Small intestine (tissue), 7 donors: Measurements from ENCODE around the gene BCAS3. TPM values are rescaled to one million over a fixed set of nuclear protein-coding genes. Genes with fewer than 3 reads are reported as not detected.

Experiments used
- DNase-seq, 2 donors: peaks; one replicate each; pipeline versions ENCODE4 v3.0.0 to v3.0.0-alpha.2; 2013
- FAIRE-seq: peaks from 2 replicates; lab custom pipeline; 2012; peaks lifted over from hg19 to GRCh38; lab: Jason Lieb, UNC
- H3K27ac ChIP-seq, 3 donors: one replicate each; pipeline ENCODE4 v1.5.1; 2013; ENCODE audit warnings: low read length in 2 of 3, mild to moderate bottlenecking in 2 of 3, control low read depth in 1 of 3, inconsistent platforms in 1 of 3, low read depth in 1 of 3, moderate library complexity in 1 of 3
- H3K27me3 ChIP-seq, 3 donors: one replicate each; pipeline ENCODE4 v1.6.1; 2013; ENCODE audit warnings: low read length in 3 of 3, inconsistent platforms in 1 of 3; ENCODE audit not compliant: control insufficient read depth in 3 of 3, insufficient read depth in 3 of 3
- H3K36me3 ChIP-seq, 3 donors: one replicate each; pipeline ENCODE4 v1.6.1; 2013; ENCODE audit warnings: low read length in 3 of 3, inconsistent platforms in 1 of 3, low read depth in 1 of 3, mild to moderate bottlenecking in 1 of 3, moderate library complexity in 1 of 3; ENCODE audit not compliant: control insufficient read depth in 3 of 3, insufficient read depth in 2 of 3
- H3K4me1 ChIP-seq, 3 donors: one replicate each; pipeline ENCODE4 v1.6.1; 2013; ENCODE audit warnings: low read length in 2 of 3, inconsistent platforms in 1 of 3, low read depth in 1 of 3, mild to moderate bottlenecking in 1 of 3, moderate library complexity in 1 of 3; ENCODE audit not compliant: control insufficient read depth in 3 of 3, insufficient read depth in 2 of 3
- H3K4me3 ChIP-seq, 3 donors: one replicate each; pipeline ENCODE4 v1.5.1; 2013; ENCODE audit warnings: low read length in 3 of 3, control low read depth in 1 of 3, inconsistent platforms in 1 of 3, low read depth in 1 of 3, mild to moderate bottlenecking in 1 of 3, moderate library complexity in 1 of 3
- H3K9me3 ChIP-seq, 2 donors: one replicate each; pipeline ENCODE4 v1.6.1; 2013; ENCODE audit warnings: low read depth in 1 of 2, low read length in 1 of 2; ENCODE audit not compliant: control insufficient read depth in 2 of 2, insufficient read depth in 1 of 2
- WGBS, 3 donors: extraction: QIAGEN DNeasy Blood & Tissue Kit; methylation state at CpG; one replicate each; pipeline ENCODE4 v1.1.7; 2013; 5-methylcytosine and 5-hydroxymethylcytosine counted together
- polyA plus RNA-seq, 4 donors: library from polyadenylated mRNA; stranded (reverse) in 3 of 4; unstranded in 1 of 4; fragments of 200-250 nt in 3 of 4; fragments of 120-200 nt in 1 of 4; gene quantifications; one replicate each; pipeline versions ENCODE4 v1.2.1 to v1.2.3, GENCODE V29; 2013
- donor health status: healthy with polysubstance abuse.
- donor health status: control.
- donor health status: control.
- donor health status: Bipolar disorder and iron deficiency.
- donor health status: healthy.

Gene BCAS3
- polyA plus RNA-seq, 4 donors: 4.4 to 10.5 (median 4.8) TPM

- Histone ChIP-seq H3K4me1 (peaks cover 0 to 11% (median 4%) of the 10 kb centered on the region in 3 donors), H3K36me3 (no peaks in the 10 kb centered on the region), H3K27ac (no peak overlapping the region), H3K9me3 (no peaks in the 10 kb centered on the region), H3K4me3 (no peak overlapping the region), H3K27me3 (no peaks in the 10 kb centered on the region)
- no peak for DNase-seq
- WGBS, 3 donors: 62 to 91% (median 87%) methylated on average over 2 of the region's 2 CpGs
- FAIRE-seq: no peak
Observed at GRCh38 chr17:61066062-61066461, 388.4 kb downstream of the BCAS3 start.

DNA sequence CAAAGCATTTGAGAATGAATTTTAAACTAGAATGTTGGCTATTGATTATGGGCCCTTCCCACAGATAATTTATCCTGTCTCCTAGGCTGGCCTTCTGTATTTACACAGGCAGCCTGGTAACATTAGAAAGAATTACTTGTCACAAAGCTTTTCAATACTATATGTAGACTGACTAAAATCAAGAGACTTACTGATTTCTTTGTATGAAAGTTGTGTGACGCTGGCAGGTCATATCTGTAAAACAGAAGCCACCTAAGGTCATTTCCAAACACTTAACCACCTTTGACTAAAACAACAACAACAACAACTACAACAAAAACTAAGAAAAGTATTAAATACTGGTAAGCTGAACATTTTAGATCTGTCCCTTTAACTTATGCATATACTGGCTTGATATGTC, 393.0 kb downstream of the BCAS3 start:
- Histone ChIP-seq H3K27ac (no peak overlapping the region), H3K4me3 (no peak overlapping the region), H3K27me3 (no peaks in the 10 kb centered on the region), H3K4me1 (peaks cover 0 to 3% (median 0%) of the 10 kb centered on the region in 3 donors), H3K36me3 (no peaks in the 10 kb centered on the region), H3K9me3 (no peaks in the 10 kb centered on the region)
- WGBS, 3 donors: 83 to 100% (median 84%) methylated on average over 1 of the region's 1 CpG
- DNase-seq: no peak
- no peak for FAIRE-seq

- H3K36me3 ChIP-seq: no peaks in the 10 kb centered on the region
- no peak for DNase-seq
- no peak overlapping the region for H3K27ac ChIP-seq
- no peaks in the 10 kb centered on the region for H3K9me3 ChIP-seq
- H3K4me3 ChIP-seq: no peak overlapping the region
- 67 to 76% (median 74%) methylated on average over 1 of the region's 1 CpG for WGBS, 3 donors
- FAIRE-seq: no peak
- H3K4me1 ChIP-seq: no peaks in the 10 kb centered on the region
- no peaks in the 10 kb centered on the region for H3K27me3 ChIP-seq
Observed at GRCh38 chr17:61072648-61073047, 395.0 kb downstream of the BCAS3 start.

- DNase-seq: no peak
- H3K4me3 ChIP-seq: no peak overlapping the region
- H3K36me3 ChIP-seq: no peaks in the 10 kb centered on the region
- FAIRE-seq: no peak
- 94 to 100% (median 94%) methylated on average over 1 of the region's 1 CpG for WGBS, 3 donors
- H3K27ac ChIP-seq: no peak overlapping the region
- no peaks in the 10 kb centered on the region for H3K4me1 ChIP-seq
- H3K27me3 ChIP-seq: no peaks in the 10 kb centered on the region
- H3K9me3 ChIP-seq: no peaks in the 10 kb centered on the region
Observed at GRCh38 chr17:61073131-61073530, 395.5 kb downstream of the BCAS3 start.

DNA sequence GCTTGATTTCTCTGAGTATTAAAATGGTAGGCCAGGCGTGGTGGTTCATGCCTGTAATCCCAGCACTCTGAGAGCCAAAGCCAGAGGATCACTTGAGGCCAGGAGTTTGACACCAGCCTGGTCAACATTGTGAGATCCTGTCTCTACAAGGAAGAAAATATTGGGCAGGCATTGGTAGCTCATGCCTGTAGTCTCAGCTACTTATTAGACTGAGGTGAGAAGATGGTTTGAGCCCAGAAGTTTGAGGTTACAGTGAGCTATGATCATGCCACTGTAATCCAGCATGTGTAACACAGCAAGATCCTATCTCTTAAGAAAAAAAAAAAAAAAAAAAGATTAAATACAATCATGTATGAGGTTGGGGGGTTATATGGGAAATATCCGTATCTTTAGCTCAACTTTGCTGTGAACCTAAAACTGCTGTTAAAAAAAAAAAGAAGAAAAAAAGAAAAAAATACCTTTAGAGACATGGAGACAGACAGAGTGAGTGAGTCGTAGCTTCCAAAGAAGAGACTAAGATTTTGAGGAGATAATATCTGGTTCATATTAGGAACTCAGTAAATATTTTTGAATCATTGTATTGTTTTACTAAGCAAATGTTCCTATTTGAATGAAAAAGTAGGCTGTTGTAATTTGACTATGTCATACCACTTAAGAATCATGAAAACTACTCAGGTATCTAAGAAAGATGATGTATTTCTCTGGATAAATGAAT, 396.3 kb downstream of the BCAS3 start:
- H3K9me3 ChIP-seq: no peaks in the 10 kb centered on the region
- no peak overlapping the region for H3K4me3 ChIP-seq
- no peaks in the 10 kb centered on the region for H3K36me3 ChIP-seq
- no peaks in the 10 kb centered on the region for H3K27me3 ChIP-seq
- WGBS, 3 donors: 91 to 96% (median 95%) methylated on average over 3 of the region's 3 CpGs
- DNase-seq (no peak), FAIRE-seq (no peak)
- no peak overlapping the region for H3K27ac ChIP-seq
- H3K4me1 ChIP-seq: no peaks in the 10 kb centered on the region

- Histone ChIP-seq H3K4me3 (no peak overlapping the region), H3K36me3 (peaks cover 0 to 2% (median 0%) of the 10 kb centered on the region in 3 donors), H3K27ac (peak overlapping the region in 1 of 3 donors; percentile 4), H3K9me3 (no peaks in the 10 kb centered on the region), H3K27me3 (no peaks in the 10 kb centered on the region), H3K4me1 (no peaks in the 10 kb centered on the region)
- WGBS, 3 donors: 88 to 97% (median 95%) methylated on average over 1 of the region's 1 CpG
- DNase-seq (no peak), FAIRE-seq (no peak)
Observed at GRCh38 chr17:61075988-61076387, 398.3 kb downstream of the BCAS3 start.

DNA sequence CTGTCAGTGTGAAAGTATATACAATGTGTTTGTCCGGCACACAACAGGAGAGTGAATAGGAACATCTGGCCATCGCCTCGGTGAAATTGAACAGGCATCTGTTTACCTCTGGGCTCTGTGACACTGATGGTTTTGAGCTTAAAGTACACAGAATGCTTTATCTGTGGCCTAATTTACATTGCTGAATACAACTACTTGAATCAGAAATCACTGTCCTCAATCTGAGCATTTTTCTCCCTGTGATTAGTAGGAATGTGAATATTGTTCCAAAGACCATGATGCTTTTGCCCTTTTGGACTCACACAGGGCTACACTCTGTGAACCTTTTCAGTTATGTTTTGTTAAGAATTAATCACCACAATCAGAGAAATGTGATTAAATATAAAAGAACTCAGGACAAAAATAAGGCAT, 399.0 kb downstream of the BCAS3 start:
- no peak for FAIRE-seq
- H3K4me3 ChIP-seq: no peak overlapping the region
- no peaks in the 10 kb centered on the region for H3K9me3 ChIP-seq
- DNase-seq: peak in 1 of 2 donors; percentile 9
- H3K36me3 ChIP-seq: peaks cover 0 to 2% (median 0%) of the 10 kb centered on the region in 3 donors
- no peaks in the 10 kb centered on the region for H3K27me3 ChIP-seq
- no peaks in the 10 kb centered on the region for H3K4me1 ChIP-seq
- peak overlapping the region in 1 of 3 donors; percentile 38 for H3K27ac ChIP-seq
- 66 to 83% (median 82%) methylated on average over 3 of the region's 3 CpGs for WGBS, 3 donors

GRCh38 chr17:61081959-61082358, 404.3 kb downstream of the BCAS3 start:
- 81 to 86% (median 85%) methylated on average over 3 of the region's 3 CpGs for WGBS, 3 donors
- no peak overlapping the region for H3K4me3 ChIP-seq
- peaks cover 0 to 2% (median 0%) of the 10 kb centered on the region in 3 donors for H3K36me3 ChIP-seq
- H3K4me1 ChIP-seq: no peaks in the 10 kb centered on the region
- no peaks in the 10 kb centered on the region for H3K27me3 ChIP-seq
- DNase-seq: no peak
- H3K27ac ChIP-seq: no peak overlapping the region
- FAIRE-seq: no peak
- H3K9me3 ChIP-seq: no peaks in the 10 kb centered on the region
